NCI-H446 treated with DMSO at 0.1 percent for 48 hours (cell line): Measurements from ENCODE around the gene ETHE1.

Experiments
- DNase-seq: peaks from one replicate; lab custom pipeline; 2025; lab: John Stamatoyannopoulos, UW

Gene ETHE1

GRCh38 chr19:43464134-43464775 lies 62.7 kb downstream of the ETHE1 start:
- DNase-seq, result no peak

- DNase-seq, result peak; percentile 84
Measured at GRCh38 chr19:43463381-43464133, 63.4 kb downstream of the ETHE1 start.

GRCh38 chr19:43462785-43463380 lies 64.1 kb downstream of the ETHE1 start:
- no peak for DNase-seq

- no peak for DNase-seq
Measured at GRCh38 chr19:43462383-43462782, 64.6 kb downstream of the ETHE1 start.

GRCh38 chr19:43461303-43461702 lies 65.7 kb downstream of the ETHE1 start:
- no peak for DNase-seq

- DNase-seq, result no peak
Measured at GRCh38 chr19:43460362-43461016, 66.5 kb downstream of the ETHE1 start.

- no peak for DNase-seq
Measured at GRCh38 chr19:43457809-43458208, 69.2 kb downstream of the ETHE1 start.
